GM21825 (cell line): ENCODE data around the gene COL1A2.

Experiments used
- ATAC-seq: cut with Tn5 transposase; IDR thresholded peaks from one replicate; pipeline ENCODE4 v1.9.1; 2021; ENCODE audit warnings: mild to moderate bottlenecking, moderate library complexity; ENCODE audit not compliant: unreplicated experiment

Gene COL1A2

GRCh38 chr7:94432281-94432670, 37.6 kb downstream of the COL1A2 start:
- no peak for ATAC-seq

- ATAC-seq = no peak
Observed at GRCh38 chr7:94432817-94433216, 38.1 kb downstream of the COL1A2 start.

GRCh38 chr7:94433224-94433623, 38.5 kb downstream of the COL1A2 start:
- ATAC-seq = no peak

DNA sequence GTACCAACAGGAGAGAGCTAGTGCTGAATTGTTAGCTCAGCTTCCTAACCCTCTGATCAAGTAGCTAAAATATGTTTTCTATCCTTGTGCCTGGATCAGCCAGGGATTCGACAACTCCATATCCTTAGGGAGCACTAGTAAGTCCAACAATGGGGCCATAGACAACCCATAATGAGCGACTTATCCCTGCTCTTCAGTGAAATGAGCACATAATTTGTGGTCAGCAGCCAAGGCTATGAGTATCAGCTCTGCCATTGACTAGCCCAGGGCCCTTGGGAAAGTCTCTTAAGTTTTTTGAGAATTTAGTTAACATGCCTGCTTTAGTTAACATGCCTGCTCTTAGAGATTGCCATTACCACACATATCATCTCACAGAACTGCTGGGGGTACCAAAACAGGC, 39.3 kb downstream of the COL1A2 start:
- ATAC-seq = no peak

DNA sequence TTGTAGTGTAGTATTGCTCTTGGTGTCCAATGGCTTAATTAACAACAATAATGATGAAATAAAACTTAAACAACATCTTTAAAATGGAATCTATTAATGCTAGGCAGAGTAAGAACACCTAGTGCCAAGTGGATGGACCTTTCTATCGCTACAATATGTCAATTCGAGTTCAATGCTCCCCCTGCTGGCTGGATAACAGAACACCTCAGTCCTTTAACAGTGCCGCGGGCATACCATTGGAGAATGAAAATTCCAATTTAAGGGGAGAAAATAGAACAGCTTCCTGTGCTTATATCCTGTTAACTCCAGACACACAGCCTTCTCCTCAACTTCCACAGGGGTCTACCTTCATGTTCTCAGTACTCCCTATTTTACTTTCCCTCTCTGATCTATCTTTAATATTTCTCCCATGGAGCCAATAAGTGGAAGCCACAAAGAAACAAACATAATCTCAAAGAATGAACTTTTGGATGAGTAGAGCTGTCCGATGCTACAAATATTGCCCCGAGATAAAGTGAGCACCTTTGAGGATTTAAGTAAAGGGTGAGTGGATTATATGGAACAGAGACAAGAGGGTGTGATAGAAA, 41.4 kb downstream of the COL1A2 start:
- no peak for ATAC-seq

- no peak for ATAC-seq
Observed at GRCh38 chr7:94436700-94437099, 42.0 kb downstream of the COL1A2 start.

DNA sequence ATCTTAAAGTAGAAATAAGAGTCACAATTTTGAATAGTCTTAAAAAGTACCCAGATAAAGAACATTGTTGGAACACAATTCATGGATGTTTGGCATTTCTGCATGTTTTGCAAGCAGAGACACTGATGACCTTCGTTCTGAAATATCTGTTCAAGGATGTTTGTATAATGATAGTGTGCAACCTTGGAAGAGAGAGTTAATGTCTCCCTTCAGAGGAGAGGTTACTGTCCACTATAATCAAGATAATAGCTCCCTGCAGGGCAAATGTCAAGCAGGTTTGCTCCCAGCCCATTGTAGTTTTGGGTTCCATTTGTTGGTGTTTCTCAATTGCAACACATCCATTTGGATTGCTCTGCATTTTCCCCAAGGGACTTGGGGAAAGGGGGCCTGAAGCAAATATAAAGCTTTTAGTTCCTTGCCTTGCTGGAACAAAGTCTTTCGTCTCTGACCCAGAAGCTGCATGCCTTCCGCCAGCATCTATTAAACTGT, 45.2 kb downstream of the COL1A2 start:
- ATAC-seq = no peak

- ATAC-seq = no peak
Observed at GRCh38 chr7:94440451-94441039, 45.9 kb downstream of the COL1A2 start.

DNA sequence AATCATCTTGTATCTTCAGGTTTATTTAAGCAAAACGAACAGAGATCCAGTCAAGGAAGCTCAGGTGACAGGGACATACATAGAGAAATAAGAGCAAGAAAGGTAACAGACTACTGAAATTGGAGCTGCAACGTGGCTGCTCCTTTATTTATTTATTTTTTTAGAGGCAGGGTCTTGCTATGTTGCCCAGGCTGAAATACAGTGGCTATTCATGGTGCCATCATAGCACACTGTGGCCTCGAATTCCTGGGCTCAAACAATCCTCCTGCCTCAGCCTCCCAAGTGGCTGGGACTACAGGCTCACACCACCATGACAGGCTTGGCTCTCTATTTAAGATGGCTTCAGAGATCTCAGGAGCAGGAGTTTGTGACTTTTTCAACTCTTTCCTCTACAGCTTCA, 46.4 kb downstream of the COL1A2 start:
- no peak for ATAC-seq

GRCh38 chr7:94442639-94443038, 47.9 kb downstream of the COL1A2 start:
- ATAC-seq = no peak

DNA sequence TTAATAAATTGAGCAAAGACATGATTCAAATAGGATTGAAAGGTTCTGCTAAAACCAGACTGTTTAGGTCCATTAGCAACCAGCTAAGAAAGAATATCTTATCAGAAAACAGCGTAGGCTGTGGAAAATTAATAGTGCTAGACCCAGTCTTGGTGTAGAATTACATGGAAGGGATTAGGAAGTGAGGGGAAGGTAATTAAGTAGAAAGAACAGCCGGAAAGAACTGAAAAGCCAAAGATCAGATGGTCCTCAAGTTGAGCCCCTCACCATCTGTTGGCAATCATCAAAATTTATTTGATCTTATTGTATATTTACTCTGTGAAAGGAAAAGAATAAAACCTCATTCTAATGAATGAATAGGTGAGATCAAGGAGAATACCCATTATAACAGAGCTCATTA, 50.1 kb downstream of the COL1A2 start:
- no peak for ATAC-seq

GRCh38 chr7:94445696-94446194, 51.0 kb downstream of the COL1A2 start:
- no peak for ATAC-seq

DNA sequence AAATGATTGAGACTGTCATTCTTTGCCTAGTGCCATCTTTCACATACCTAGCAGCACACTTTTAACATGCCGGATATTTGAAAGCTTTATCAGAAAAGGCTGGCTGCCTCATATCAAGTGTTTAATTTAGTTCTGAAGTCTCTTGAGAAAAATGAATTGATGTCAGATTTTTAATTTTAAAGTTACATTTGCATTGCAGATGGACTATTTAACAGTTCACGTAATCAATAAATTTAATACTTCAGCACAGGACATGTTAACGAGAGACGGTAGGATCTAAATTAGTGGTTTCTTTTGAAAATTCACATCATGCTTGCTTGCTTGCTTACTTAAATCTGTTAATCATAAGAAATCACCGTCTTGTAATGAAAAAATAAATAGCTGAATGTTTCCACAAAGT, 51.6 kb downstream of the COL1A2 start:
- ATAC-seq = no peak

- ATAC-seq = peak; percentile 80
Observed at GRCh38 chr7:94449151-94449725, 54.5 kb downstream of the COL1A2 start.

DNA sequence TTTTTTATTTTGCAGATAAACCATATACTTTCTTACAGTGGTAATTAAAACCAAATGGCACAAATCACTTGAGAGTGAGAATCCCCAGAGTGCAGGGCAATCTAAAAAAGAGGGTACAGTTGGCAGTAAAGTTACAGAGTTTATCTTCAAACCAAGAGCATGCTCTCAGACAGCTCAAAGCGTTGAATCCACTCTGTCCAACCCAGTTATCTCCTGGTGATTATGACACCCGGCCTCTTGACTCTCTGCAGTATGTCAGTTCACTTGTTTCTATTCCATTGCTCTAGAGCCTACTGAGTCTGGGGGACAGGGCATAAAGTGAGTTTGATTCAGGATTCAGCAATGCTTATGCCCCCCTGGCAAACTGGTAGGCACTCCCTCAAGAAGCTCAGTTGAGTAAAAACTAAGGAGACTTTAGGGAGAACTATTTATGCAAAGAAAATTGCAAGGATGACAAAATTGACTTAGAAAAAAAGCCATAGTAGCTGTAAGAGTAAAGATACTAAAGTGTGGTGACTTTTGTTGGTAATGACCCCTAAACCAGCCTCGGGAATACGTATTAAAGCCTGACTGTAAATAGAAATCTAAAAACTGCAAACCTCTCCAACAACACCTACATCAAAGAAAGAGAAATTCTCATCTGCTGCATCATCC, 55.5 kb downstream of the COL1A2 start:
- no peak for ATAC-seq

GRCh38 chr7:94451187-94451586, 56.5 kb downstream of the COL1A2 start:
- ATAC-seq = no peak

- ATAC-seq = no peak
Observed at GRCh38 chr7:94452239-94452638, 57.5 kb downstream of the COL1A2 start.

GRCh38 chr7:94453898-94454297, 59.2 kb downstream of the COL1A2 start:
- ATAC-seq = no peak

GRCh38 chr7:94458041-94458440, 63.3 kb downstream of the COL1A2 start:
- ATAC-seq = no peak

DNA sequence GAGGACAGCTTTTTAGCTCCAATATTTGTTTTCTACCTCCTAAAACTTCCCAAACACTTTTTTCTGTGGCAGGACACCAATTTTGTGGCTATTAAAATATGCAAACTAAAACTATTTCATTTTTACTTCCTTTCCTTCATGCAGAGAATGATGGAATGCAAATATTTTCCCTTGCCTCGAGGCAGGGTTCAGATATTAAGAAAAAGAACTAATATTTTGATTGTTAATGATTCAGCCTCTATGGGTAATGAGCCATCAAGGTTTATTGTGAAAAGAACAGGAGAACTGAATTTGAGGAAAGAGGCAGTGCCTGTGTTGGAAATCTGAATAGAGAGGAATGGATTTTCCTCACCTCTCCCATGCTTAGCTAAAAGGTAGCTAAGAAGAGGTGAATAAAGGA, 71.8 kb downstream of the COL1A2 start:
- ATAC-seq = no peak

DNA sequence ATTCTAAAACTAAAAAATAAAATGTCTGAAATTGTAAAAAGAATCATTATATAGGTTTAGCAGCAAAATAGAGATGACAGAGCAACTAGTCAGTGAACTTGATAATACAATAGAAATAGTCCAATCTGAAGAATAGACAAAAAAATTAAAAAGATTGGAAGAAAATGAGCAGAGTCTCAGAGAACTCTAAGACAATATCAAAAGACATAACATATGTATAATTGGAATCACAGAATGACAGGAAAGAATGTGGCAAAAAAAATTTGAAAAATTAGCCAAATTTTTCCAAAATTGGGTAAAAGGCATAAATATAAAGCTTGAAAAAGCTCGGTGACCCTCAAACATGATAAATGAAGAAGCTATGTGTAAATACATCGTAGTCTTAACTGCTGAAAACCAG, 76.9 kb downstream of the COL1A2 start:
- no peak for ATAC-seq

DNA sequence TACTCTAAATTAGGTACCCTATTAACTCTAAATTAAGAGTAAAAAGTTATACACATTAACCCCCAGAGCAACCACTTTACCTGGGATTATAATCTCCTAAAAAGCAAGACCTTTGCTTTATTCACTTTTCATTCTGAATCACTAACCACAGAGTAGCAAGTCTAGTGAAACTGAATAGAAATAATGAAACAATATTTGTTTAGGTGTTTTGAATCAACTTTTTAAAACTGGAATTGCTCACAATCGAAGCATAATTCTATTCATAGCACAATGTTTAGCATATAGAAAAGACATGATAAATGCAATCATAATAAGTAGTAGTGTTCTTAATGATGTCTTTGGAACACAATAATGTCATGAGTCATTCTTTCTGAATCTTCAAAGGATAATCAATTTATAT, 77.9 kb downstream of the COL1A2 start:
- ATAC-seq = no peak
